ENCODE data around the gene SMG6.

SMG6 gene

DNA sequence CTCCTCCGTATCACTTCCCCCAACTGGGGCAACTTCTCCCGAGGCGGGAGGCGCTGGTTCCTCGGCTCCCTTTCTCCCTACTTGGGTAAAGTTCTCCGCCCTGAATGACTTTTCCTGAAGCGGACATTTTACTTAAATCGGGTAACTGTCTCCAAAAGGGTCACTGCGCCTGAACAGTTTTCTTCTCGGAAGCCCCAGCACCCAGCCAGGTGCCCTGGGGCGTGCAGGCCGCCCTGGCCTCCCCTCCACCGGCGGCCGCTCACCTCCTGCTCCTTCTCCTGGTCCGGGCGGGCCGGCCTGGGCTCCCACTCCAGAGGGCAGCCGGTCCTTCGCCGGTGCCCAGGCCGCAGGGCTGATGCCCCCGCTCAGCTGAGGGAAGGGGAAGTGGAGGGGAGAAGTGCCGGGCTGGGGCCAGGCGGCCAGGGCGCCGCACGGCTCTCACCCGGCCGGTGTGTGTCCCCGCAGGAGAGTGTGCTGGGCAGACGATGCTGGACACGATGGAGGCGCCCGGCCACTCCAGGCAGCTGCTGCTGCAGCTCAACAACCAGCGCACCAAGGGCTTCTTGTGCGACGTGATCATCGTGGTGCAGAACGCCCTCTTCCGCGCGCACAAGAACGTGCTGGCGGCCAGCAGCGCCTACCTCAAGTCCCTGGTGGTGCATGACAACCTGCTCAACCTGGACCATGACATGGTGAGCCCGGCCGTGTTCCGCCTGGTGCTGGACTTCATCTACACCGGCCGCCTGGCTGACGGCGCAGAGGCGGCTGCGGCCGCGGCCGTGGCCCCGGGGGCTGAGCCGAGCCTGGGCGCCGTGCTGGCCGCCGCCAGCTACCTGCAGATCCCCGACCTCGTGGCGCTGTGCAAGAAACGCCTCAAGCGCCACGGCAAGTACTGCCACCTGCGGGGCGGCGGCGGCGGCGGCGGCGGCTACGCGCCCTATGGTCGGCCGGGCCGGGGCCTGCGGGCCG, 247.1 kb downstream of the SMG6 start:
- no peak for FAIRE-seq

DNA sequence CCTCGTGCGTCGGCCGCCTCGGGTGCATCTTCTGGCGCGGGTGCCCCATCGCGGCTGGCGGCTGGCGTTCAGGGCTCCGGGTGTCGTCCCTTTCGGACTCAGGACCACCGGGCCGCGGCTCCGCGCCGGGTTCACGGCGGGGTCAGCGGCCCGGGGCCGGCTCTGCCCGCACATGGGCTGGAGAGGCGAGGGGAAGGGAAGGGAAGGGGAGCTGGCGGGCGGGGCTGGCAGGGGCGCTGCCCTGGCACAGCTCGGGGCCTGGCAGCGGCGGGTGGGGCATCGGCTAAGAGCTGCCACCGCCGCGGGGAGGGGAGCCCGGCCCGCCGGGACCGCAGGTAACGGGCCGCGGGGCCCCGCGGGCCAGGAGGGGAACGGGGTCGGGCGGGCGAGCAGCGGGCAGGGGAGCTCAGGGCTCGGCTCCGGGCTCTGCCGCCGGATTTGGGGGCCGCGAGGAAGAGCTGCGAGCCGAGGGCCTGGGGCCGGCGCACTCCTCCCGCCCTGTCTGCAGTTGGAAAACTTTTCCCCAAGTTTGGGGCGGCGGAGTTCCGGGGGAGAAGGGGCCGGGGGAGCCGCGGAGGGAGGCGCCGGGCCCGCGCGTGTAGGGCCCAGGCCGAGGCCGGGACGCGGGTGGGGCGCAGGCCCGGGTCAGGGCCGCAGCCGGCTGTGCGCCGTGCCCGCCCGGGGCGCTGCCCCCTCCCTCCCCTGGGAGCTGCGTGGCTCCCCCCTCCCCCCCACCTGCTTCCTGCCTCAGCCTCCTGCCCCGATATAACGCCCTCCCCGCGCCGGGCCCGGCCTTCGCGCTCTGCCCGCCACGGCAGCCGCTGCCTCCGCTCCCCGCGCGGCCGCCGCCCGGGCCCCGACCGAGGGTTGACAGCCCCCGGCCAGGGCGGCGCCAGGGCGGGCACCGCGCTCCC, 248.0 kb downstream of the SMG6 start:
- no peak for FAIRE-seq

GRCh38 chr17:2054512-2055291, 248.9 kb downstream of the SMG6 start, which contains the start of gene HIC1:
HIC1 (plus strand) TSS chr17:2055103; CDS start chr17:2056691, 1,588 bp downstream.
- no peak for FAIRE-seq

- no peak for FAIRE-seq
These were observed 249.4 kb downstream of the SMG6 start for GRCh38 chr17:2054262-2054511.

DNA sequence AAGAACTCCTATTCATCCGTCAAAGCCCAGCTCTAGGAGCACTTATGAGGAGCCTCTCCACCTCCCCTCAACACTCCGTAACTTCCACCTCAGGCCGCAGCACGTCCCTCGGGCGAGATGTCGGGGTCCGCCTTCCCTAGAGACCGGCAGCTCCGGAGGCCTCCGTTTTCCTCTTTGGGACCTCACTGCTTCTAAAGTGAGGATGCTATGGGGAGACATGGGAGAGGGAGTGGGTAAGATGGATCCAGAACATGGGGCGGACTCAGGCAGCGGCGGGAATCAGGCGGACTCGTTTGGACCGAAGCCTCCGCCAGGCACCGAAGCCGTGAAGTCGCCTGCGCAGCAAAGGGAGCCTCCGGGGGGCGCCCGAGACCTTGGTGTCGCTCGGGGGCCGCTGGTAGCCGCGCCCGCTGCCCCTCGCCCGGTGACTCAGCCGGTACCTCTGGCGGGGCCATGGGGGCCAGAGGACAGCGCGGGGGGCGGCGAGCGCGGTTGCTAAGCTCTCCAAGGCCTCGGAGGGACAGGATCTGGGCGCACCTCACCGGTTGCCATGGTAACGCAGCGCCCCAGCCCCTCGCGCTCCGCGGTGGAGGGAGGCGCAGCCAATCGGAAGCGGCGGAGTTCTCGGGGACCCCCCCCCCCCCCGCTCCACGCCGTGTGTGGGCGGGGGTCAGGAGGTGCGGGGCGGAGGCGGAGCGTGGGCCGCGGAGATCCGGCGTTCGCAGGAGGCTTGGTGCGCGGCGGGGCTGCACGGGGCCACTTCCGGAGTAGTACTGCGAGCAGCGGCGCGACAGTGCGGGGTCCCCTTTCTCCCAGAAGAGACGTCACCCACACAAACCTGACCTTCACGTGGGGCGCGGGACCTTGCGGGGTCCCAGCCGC, 250.0 kb downstream of the SMG6 start:
- no peak for FAIRE-seq

DNA sequence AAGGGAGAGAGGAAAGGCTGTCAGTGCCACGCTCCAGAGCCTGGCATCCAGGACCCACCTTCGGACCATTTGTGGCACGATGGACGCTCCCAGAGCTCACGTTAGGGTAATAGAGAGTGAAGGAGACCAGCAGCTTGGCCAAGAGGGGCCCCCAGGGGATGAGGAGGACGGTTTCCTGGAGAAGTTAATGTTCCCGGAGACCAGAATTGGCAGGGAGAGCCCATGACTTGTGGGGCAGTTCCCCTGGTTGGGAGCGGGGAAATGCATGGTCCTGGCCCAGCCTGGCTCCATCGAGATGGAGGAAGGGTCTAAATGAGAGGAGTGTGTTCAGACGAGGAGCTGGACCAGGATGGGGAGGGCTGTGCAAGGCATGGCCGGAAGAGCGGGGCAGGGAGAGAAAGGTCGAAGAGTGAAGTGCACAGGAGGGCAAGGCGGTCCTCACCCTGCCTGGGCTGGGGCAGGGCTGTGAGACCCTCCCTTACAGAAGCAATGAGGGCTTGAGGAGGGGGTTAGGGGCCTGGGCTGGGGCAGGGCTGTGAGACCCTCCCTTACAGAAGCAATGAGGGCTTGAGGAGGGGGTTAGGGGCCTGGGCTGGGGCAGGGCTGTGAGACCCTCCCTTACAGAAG, 251.5 kb downstream of the SMG6 start:
- FAIRE-seq: no peak

- no peak for FAIRE-seq
These were observed 252.3 kb downstream of the SMG6 start for GRCh38 chr17:2051061-2051932.

GRCh38 chr17:2050300-2051060, 253.1 kb downstream of the SMG6 start:
- FAIRE-seq: no peak

DNA sequence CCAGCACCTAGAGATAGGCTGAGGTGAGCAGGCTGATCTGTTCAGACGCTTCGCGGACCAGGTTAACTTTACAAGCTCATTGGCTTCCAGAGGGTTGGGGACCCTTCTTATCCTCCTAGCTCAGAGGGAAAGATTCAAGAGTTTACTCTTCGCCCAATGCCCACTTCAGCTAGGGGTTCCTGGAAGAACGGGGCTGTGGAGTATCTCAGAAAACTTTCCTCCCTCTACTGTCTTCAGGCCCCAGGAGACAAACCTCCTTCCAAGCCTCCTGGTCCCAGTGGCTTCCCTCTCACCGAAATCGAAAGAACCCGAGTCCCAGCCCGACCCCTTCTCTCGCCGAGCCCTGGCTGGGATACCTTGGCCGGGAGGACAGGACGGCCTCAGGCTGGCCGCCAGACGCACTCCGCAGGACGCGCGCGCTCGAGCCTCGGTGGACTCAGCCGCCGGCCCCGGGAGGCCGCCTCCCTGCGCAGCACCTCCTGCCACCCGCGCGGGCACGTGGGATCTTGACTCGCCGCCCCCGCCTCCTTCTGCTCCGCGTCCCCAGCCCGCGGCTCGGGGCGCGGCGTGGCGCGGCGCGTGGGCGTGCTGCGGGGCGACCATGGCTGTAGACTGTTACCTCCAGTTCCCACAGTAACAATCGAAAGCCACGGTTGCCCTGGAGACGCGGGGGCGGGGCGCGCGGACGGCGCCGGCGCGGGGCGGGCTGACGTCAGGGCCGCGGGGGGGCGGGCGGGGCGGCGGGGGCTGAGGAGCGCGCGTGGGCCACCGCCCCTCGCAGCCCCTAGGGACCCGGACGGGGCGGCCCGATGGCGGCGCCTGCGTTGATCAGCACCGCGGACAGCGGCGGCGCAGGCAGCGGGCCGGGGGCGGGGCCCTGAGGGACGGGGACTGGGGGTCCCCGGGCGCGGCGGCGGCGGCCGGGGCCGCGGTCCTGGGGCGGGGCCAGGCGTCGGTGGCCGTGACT, 254.0 kb downstream of the SMG6 start:
- no peak for FAIRE-seq

- no peak for FAIRE-seq
These were observed 254.8 kb downstream of the SMG6 start for GRCh38 chr17:2048805-2049204.

DNA sequence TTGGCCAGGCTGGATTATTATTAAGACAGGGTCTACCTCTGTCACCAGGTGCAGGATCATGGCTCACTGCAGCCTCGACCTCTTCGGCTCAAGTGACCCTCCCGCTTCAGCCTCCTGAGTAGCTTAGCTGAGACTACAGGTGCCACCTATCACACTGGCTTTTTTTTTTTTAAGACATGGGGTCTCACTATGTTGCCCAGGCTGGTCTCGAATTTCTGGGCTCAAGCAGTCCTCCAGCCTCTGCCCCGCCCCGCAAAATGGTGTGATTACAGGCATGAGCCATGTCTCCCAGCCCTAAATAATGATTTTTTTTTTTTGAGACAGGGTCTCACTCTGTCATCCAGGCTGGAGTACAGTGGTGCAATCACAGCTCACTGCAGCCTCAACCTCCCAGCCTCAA, 256.0 kb downstream of the SMG6 start:
- FAIRE-seq: no peak

DNA sequence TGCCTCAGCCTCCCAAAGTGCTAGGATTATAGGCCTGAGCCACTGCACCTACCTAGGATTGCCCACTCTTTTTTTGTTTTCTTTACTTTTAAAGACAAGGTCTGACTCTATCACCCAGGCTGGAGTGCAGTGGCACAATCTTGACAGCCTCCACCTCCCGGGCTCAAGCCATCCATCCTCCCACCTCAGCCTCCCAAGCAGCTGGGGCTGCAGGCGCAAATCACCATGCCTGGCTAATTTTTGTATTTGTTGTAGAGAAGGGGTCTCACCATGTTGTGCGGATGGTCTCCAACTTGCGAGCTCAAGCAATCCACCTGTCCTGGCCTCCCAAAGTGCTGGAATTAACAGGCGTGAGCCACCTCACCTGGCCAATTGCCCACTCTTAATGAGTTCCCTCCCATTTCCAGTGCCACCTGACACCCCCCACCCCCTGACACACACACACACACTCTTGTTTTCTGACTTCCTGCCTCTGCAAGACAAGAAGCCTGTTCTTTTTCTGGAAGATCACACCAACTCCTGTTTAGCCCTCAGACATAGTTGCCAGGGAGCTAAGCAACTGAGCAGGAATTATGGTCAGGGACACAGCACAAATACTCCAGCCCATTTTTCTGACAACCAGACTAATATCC, 259.2 kb downstream of the SMG6 start:
- no peak for FAIRE-seq

DNA sequence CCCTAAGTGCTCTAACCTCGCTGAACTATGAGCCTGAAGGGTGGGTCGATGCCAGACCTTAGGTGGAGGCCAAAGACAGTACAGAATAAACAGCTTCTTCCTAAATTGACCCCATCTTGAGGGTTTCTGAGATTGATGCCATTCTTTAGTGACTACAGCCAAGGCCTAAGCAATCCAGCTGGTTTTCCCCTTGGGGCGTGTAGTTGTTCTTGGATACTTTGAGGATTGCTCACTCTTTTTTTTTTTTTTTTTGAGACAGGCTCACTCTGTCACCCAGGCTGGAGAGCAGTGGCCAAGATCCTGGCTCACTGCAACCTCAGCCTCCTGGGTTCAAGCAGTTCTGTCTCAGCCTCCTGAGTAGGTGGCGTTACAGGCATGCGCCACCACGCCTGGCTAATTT, 259.8 kb downstream of the SMG6 start:
- no peak for FAIRE-seq

GRCh38 chr17:2042933-2043332, 260.7 kb downstream of the SMG6 start:
- FAIRE-seq: no peak

DNA sequence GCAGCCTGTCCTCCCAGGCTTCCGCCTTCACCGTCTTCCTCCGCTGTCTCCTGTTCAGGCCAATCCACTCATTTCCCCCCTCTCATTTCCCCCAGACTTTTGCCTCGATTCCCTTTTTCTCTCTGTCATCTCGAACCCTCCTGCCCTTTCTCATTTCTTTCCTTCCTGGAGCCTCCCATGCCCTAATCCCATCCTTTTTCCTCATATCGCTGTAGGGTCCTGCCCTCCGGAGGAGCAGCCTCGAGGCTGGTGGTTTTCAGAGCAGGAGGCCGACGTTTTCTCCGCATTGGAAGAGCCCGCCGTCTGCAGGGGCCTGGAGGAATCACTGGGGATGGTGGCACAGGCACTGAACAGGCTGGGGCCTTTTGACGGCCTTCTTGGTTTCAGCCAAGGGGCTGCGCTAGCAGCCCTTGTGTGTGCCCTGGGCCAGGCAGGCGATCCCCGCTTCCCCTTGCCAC, 261.2 kb downstream of the SMG6 start:
- FAIRE-seq: no peak

- peak; percentile 82 for FAIRE-seq
These were observed 261.8 kb downstream of the SMG6 start, which contains the start of gene OVCA2 for GRCh38 chr17:2041561-2042389. OVCA2 (plus strand) TSS chr17:2042022; CDS start chr17:2042048, 26 bp downstream.

Measured in A204.1 (cell line).